Body of pancreas (tissue), 4 donors: ENCODE data around the gene C9orf57. TPM values are rescaled to one million over a fixed set of nuclear protein-coding genes. Genes with fewer than 3 reads are reported as not detected.
"Not testable (repeated sequence)": the region's sequence is repeated elsewhere in the genome, so short reads cannot be mapped to it uniquely, and the experiment has no call there.

Experiments
- ATAC-seq: fragments of 150-250 bp; one replicate; pipeline ENCODE4 v1.9.1; 2016
- DNase-seq, 4 donors: peaks; one replicate each; pipeline ENCODE4 v3.0.0-alpha.2; 2019
- H3K27ac ChIP-seq, 4 donors: fragments of 200-600 bp; sonication (generic); 1 replicate in 3 of 4; 2 replicates in 1 of 4; pipeline versions ENCODE4 v1.5.1 to v1.6.1; 2016 to 2019; ENCODE audit warnings: mild to moderate bottlenecking in 1 of 4, mixed read lengths in 1 of 4, moderate library complexity in 1 of 4
- H3K27me3 ChIP-seq, 2 donors: fragments of 200-600 bp; sonication (generic); one replicate each; pipeline ENCODE4 v1.6.0; 2016; ENCODE audit warnings: mild to moderate bottlenecking in 1 of 2
- H3K36me3 ChIP-seq, 2 donors: fragments of 200-600 bp; sonication (generic); replicated peaks in 1 of 2; 2 replicates each; pipeline ENCODE4 v1.5.1; 2016; ENCODE audit warnings: low read depth in 2 of 2; ENCODE audit not compliant: insufficient read depth in 1 of 2
- H3K4me1 ChIP-seq: fragments of 200-600 bp; sonication (generic); one replicate; pipeline ENCODE4 v1.6.0; 2016
- H3K4me3 ChIP-seq, 2 donors: fragments of 200-600 bp; sonication (generic); 1 replicate in 1 of 2; 2 replicates in 1 of 2; pipeline ENCODE4 v1.5.1; 2016 to 2019
- H3K9me3 ChIP-seq, 3 donors: fragments of 200-600 bp; sonication (generic); 1 replicate in 2 of 3; 2 replicates in 1 of 3; pipeline ENCODE4 v1.5.1; 2016
- POLR2A ChIP-seq, 3 donors: fragments of 450-650 bp; IDR thresholded peaks; one replicate each; pipeline ENCODE4 v1.6.1; 2016; ENCODE audit warnings: antibody characterized with exemption in 3 of 3, mild to moderate bottlenecking in 2 of 3
- WGBS, 2 donors: methylation state at CpG; one replicate each; pipeline ENCODE4 v1.1.5; 2017; 5-methylcytosine and 5-hydroxymethylcytosine counted together
- intact Hi-C: fragments of 100-400 bp; cut with DNase I; formaldehyde crosslinking; loops from one replicate; pipeline ENCODE4 v1.15.1; 2023
- total RNA-seq, 2 donors: library from RNA; depleted of rRNA; stranded (reverse); fragments of >200 nt; gene quantifications; one replicate each; pipeline ENCODE4 v1.1.0, GENCODE V29; 2016
- TF ChIP-seq, protein P1 (sequence below), 7 experiments: fragments of 450-650 bp in 4 of 7; fragments of 200-600 bp in 3 of 7; sonication (generic) in 3 of 7; IDR thresholded peaks; one replicate each; pipeline ENCODE4 v1.5.1; 2016 to 2019; ENCODE audit warnings: antibody characterized with exemption in 7 of 7

Gene C9orf57
- total RNA-seq, 2 donors from 2014 or later, result not detected

DNA sequence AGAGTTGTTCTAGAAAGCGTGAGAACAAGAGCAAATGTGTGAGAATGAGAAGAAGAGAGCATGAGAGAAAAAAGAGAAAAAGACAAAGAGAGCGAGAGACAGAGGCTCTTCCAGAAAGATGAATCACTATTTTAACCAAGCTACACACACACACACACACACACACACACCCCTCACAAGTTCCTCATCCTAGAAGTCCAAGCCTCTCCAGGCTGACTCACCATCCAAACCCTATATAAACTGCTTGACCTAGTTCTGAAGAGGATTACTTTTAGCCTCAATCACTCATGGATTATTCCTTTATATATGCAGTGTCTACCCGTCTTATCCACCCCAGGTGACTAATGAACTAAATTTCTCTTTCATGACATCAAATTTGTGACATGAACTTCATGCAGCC lies 37.6 kb downstream of the C9orf57 start:
- no peak overlapping the region for H3K4me3 ChIP-seq
- 60% methylated on average over 3 of the region's 3 CpGs for WGBS, 2 donors
- H3K4me1 ChIP-seq, result no peaks in the 10 kb centered on the region
- no peaks in the 10 kb centered on the region for H3K36me3 ChIP-seq
- DNase-seq, result no peak
- H3K27ac ChIP-seq, result no peak overlapping the region
- no peaks in the 10 kb centered on the region for H3K9me3 ChIP-seq
- no peaks in the 10 kb centered on the region for H3K27me3 ChIP-seq
- intact Hi-C loops, result loop anchor here (5.0 kb wide), 1 partner anchor 216 kb away; no protein-coding TSS in a partner anchor
- TF ChIP-seq POLR2A (IDR thresholded peaks at IDR 0.05), result no peak
- TF ChIP-seq, protein P1, sequence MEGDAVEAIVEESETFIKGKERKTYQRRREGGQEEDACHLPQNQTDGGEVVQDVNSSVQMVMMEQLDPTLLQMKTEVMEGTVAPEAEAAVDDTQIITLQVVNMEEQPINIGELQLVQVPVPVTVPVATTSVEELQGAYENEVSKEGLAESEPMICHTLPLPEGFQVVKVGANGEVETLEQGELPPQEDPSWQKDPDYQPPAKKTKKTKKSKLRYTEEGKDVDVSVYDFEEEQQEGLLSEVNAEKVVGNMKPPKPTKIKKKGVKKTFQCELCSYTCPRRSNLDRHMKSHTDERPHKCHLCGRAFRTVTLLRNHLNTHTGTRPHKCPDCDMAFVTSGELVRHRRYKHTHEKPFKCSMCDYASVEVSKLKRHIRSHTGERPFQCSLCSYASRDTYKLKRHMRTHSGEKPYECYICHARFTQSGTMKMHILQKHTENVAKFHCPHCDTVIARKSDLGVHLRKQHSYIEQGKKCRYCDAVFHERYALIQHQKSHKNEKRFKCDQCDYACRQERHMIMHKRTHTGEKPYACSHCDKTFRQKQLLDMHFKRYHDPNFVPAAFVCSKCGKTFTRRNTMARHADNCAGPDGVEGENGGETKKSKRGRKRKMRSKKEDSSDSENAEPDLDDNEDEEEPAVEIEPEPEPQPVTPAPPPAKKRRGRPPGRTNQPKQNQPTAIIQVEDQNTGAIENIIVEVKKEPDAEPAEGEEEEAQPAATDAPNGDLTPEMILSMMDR (IDR thresholded peaks at IDR 0.05), result no peak
- ATAC-seq, result no peak

DNA sequence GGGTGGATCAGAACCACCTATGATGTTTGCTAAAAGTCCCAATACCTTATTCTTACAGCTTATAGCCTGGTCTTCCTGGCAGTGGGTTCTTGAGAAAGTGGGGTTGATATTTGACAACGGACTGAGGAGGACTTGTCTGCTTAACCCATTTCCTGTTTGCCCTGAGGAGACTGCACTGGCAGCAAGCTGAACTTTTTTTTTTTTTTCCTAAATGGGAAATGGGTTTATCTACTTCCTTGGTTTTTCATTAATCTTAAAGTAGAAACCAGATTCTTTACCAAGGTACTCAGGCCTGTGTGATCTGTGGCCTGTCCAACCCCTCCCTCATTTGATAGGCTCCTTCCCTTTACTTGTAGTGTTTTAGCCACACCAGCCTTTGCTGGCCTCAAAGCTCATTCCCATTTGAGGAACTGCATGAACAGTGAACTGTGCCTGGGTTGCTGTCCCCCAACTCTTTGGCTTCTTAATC lies 47.1 kb downstream of the C9orf57 start:
- no peak overlapping the region for H3K27ac ChIP-seq
- no peak for ATAC-seq
- TF ChIP-seq, protein P1 (IDR thresholded peaks at IDR 0.05), result no peak
- no peak for TF ChIP-seq POLR2A (IDR thresholded peaks at IDR 0.05)
- no peak for DNase-seq
- H3K36me3 ChIP-seq, result no peaks in the 10 kb centered on the region
- H3K4me3 ChIP-seq, result no peak overlapping the region
- intact Hi-C loops, result no loop called here
- H3K9me3 ChIP-seq, result no peaks in the 10 kb centered on the region
- H3K27me3 ChIP-seq, result no peaks in the 10 kb centered on the region
- 0 to 45% methylated on average over 1 of the region's 1 CpG for WGBS, 2 donors
- no peaks in the 10 kb centered on the region for H3K4me1 ChIP-seq

DNA sequence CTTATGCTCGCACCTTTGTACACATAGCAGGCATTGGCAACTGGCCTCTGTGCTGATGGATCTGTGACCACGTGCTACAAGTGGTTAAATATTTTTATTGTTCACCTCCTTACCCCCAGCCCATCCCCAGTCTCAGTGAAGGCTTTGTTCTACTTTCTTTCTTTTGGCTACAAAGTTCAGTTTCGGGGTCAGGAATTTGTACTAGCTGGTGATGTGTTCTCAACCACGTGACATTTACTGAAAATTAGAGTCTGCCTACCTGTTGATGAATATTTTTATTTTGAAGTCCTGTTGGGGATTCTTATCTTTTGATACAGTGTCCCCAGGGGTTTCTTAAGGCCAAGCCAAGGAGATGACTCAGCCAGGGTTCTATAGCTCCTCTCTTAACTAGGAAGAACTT lies 47.8 kb downstream of the C9orf57 start:
- Histone ChIP-seq H3K4me1 (no peaks in the 10 kb centered on the region), H3K9me3 (no peaks in the 10 kb centered on the region), H3K36me3 (no peaks in the 10 kb centered on the region), H3K27ac (no peak overlapping the region), H3K4me3 (no peak overlapping the region), H3K27me3 (no peaks in the 10 kb centered on the region)
- no peak for TF ChIP-seq POLR2A (IDR thresholded peaks at IDR 0.05)
- TF ChIP-seq, protein P1 (IDR thresholded peaks at IDR 0.05), result no peak
- DNase-seq (no peak), ATAC-seq (peak; percentile 48)
- intact Hi-C loops, result no loop called here
- 55 to 66% methylated on average over 4 of the region's 4 CpGs for WGBS, 2 donors

DNA sequence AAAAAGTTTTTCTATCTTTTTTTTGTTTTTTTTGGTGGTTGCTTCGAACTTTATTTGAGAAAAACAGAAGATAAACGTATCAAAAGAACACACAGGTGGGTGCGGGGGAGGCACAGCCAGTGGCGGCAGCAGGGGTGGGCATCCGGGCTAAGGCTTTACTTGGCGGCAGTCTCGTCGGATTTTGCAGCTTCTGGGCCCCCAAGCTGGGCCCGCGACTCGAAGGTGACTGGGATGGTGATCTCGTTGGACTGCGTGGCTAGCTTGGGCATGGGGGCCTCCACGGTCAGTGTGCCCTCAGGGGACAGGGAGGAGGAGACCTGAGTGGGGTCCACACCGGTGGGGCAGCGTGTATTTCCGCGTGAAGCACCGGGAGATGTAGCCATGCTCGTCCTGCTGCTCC lies 52.7 kb downstream of the C9orf57 start:
- H3K27me3 ChIP-seq, H3K27ac ChIP-seq, H3K36me3 ChIP-seq, DNase-seq, H3K9me3 ChIP-seq, ATAC-seq, H3K4me3 ChIP-seq, intact Hi-C loops, H3K4me1 ChIP-seq: not testable (repeated sequence)
- WGBS, 2 donors, result 82 to 84% methylated on average over 20 of the region's 20 CpGs

DNA sequence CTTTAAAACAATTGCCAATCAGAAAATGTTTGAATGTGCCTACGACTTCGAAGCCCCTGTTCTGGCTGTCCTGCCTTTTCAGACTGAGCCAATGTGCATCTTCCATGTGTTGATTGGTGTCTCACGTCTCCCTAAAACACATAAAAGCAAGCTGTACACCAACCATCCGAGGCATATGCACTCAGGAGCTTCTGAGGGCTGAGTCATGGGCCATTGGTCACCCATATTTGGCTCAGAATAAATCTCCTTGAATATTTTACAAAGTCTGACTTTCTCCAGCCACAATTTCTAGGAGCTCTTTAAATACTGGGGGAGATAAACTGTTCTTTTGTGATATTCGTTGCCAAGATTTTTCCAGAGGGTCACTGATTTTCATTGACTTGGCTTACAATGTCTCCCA lies 53.9 kb downstream of the C9orf57 start:
- 62 to 69% methylated on average over 5 of the region's 5 CpGs for WGBS, 2 donors
- DNase-seq, result no peak

More for the DNA sequence above, 53.9 kb downstream of the C9orf57 start:
- no peak for ATAC-seq
- H3K27me3 ChIP-seq, result no peaks in the 10 kb centered on the region
- TF ChIP-seq, protein P1 (IDR thresholded peaks at IDR 0.05), result no peak
- no peak for TF ChIP-seq POLR2A (IDR thresholded peaks at IDR 0.05)
- no peaks in the 10 kb centered on the region for H3K36me3 ChIP-seq
- intact Hi-C loops, result no loop called here
- no peaks in the 10 kb centered on the region for H3K4me1 ChIP-seq
- H3K27ac ChIP-seq, result no peak overlapping the region
- H3K9me3 ChIP-seq, result no peaks in the 10 kb centered on the region
- H3K4me3 ChIP-seq, result no peak overlapping the region
